ENCODE measurements around the gene SUSD2.

DNA sequence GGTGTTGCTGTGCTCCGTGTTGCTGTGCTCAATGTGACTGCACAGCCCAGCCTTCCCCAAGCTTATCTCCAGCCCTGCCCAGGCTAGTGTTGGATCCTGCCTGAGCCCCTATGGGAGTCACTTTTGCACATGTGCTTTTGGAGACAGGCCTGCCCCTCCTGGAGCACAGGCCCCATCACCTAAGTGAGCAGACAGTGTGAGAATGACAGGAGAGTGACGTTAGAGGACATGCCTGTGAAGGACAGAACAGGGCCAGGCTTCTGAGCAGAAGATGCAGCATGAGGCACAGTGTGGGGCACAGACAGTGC is 36.6 kb upstream of the SUSD2 start:
- TF ChIP-seq, protein P1, sequence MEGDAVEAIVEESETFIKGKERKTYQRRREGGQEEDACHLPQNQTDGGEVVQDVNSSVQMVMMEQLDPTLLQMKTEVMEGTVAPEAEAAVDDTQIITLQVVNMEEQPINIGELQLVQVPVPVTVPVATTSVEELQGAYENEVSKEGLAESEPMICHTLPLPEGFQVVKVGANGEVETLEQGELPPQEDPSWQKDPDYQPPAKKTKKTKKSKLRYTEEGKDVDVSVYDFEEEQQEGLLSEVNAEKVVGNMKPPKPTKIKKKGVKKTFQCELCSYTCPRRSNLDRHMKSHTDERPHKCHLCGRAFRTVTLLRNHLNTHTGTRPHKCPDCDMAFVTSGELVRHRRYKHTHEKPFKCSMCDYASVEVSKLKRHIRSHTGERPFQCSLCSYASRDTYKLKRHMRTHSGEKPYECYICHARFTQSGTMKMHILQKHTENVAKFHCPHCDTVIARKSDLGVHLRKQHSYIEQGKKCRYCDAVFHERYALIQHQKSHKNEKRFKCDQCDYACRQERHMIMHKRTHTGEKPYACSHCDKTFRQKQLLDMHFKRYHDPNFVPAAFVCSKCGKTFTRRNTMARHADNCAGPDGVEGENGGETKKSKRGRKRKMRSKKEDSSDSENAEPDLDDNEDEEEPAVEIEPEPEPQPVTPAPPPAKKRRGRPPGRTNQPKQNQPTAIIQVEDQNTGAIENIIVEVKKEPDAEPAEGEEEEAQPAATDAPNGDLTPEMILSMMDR (conservative IDR thresholded peaks at IDR 0.05) = no peak
- TF ChIP-seq ZFX (IDR thresholded peaks at IDR 0.05) = no peak
